ENCODE data around the gene ADAM15. TPM values are rescaled to one million over a fixed set of nuclear protein-coding genes. Genes with fewer than 3 reads are reported as not detected.

ADAM15 gene
- total RNA-seq, 1 donor from 2014 or later = 15.7 TPM

DNA sequence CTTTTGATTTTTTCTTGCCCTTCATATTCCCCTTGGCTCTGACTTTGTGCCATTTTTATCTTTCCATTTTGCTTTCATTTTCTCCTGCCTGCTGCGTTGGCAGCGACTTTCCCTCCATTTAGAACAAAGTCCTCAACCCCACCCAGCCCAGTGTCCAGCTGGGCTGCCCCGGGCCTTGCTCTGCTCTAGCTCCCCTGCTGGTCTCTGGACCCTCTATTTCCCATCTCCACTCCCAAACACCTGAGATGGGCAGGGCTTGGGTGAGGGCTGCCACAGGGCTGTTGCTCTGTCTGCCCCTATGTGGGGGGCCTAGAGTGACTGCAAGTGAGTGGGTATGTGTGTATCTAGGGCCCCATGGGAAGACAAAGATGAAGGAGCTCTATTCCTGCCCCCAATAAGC is 7.3 kb upstream of the ADAM15 start:
- no peak overlapping the region for H3K4me3 Mint-ChIP-seq
- no peak overlapping the region for H3K27ac Mint-ChIP-seq

GRCh38 chr1:155044365-155044764 is 6.8 kb upstream of the ADAM15 start:
- TF ChIP-seq EZH2phosphoT487 (IDR thresholded peaks at IDR 0.05) (no peak), EZH2 (IDR thresholded peaks at IDR 0.05) (no peak)
- TF ChIP-seq, protein P1, sequence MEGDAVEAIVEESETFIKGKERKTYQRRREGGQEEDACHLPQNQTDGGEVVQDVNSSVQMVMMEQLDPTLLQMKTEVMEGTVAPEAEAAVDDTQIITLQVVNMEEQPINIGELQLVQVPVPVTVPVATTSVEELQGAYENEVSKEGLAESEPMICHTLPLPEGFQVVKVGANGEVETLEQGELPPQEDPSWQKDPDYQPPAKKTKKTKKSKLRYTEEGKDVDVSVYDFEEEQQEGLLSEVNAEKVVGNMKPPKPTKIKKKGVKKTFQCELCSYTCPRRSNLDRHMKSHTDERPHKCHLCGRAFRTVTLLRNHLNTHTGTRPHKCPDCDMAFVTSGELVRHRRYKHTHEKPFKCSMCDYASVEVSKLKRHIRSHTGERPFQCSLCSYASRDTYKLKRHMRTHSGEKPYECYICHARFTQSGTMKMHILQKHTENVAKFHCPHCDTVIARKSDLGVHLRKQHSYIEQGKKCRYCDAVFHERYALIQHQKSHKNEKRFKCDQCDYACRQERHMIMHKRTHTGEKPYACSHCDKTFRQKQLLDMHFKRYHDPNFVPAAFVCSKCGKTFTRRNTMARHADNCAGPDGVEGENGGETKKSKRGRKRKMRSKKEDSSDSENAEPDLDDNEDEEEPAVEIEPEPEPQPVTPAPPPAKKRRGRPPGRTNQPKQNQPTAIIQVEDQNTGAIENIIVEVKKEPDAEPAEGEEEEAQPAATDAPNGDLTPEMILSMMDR (IDR thresholded peaks at IDR 0.05) = no peak
- Histone ChIP-seq H3K27me3 (no peaks in the 10 kb centered on the region), H2AFZ (replicated peaks) (no peak overlapping the region), H3K9me3 (ENCODE audit: low read depth) (no peaks in the 10 kb centered on the region), H3K4me1 (peaks cover 3% of the 10 kb centered on the region), H3K4me3 (no peak overlapping the region), H4K20me1 (ENCODE audit: low read depth) (no peaks in the 10 kb centered on the region), H3K27ac (no peak overlapping the region), H3K79me2 (ENCODE audit: low read depth) (no peaks in the 10 kb centered on the region), H3F3A (ENCODE audit: low read depth) (peaks cover 2% of the 10 kb centered on the region), H3K9ac (no peak overlapping the region), H3K4me2 (peak overlapping the region; percentile 25), H3K36me3 (no peaks in the 10 kb centered on the region)
- no peak for DNase-seq (ENCODE audit: low spot score)
- H3K36me3 Mint-ChIP-seq = no peaks in the 10 kb centered on the region
- peaks cover 7% of the 10 kb centered on the region for H3K27me3 Mint-ChIP-seq (ENCODE audit: insufficient read depth, low read depth)
- peak overlapping the region; percentile 92 for H3K27ac Mint-ChIP-seq
- H3K4me3 Mint-ChIP-seq = peak overlapping the region; percentile 56
- H3K4me1 Mint-ChIP-seq = peaks cover 40% of the 10 kb centered on the region
- H3K9me3 Mint-ChIP-seq = no peaks in the 10 kb centered on the region

More for the DNA sequence above, 7.3 kb upstream of the ADAM15 start:
- H3K4me1 Mint-ChIP-seq = peaks cover 35% of the 10 kb centered on the region
- Histone ChIP-seq H3K27ac (no peak overlapping the region), H3K4me3 (no peak overlapping the region), H3K27me3 (no peaks in the 10 kb centered on the region), H3K9me3 (ENCODE audit: low read depth) (no peaks in the 10 kb centered on the region), H3K4me2 (no peak overlapping the region), H3F3A (ENCODE audit: low read depth) (peaks cover 2% of the 10 kb centered on the region), H3K4me1 (peaks cover 3% of the 10 kb centered on the region), H3K36me3 (no peaks in the 10 kb centered on the region), H4K20me1 (ENCODE audit: low read depth) (no peaks in the 10 kb centered on the region), H2AFZ (replicated peaks) (no peak overlapping the region), H3K9ac (no peak overlapping the region), H3K79me2 (ENCODE audit: low read depth) (no peaks in the 10 kb centered on the region)
- DNase-seq (ENCODE audit: low spot score) = no peak
- no peaks in the 10 kb centered on the region for H3K36me3 Mint-ChIP-seq
- peaks cover 7% of the 10 kb centered on the region for H3K27me3 Mint-ChIP-seq (ENCODE audit: insufficient read depth, low read depth)
- H3K9me3 Mint-ChIP-seq = no peaks in the 10 kb centered on the region
- TF ChIP-seq EZH2phosphoT487 (IDR thresholded peaks at IDR 0.05) = no peak
- TF ChIP-seq, protein P1 (IDR thresholded peaks at IDR 0.05) = no peak
- TF ChIP-seq EZH2 (IDR thresholded peaks at IDR 0.05) = no peak

GRCh38 chr1:155044812-155045657 is 6.1 kb upstream of the ADAM15 start:
- Histone ChIP-seq H3K9ac (no peak overlapping the region), H3K9me3 (ENCODE audit: low read depth) (no peaks in the 10 kb centered on the region), H3K79me2 (ENCODE audit: low read depth) (no peaks in the 10 kb centered on the region), H2AFZ (replicated peaks) (no peak overlapping the region), H3K36me3 (no peaks in the 10 kb centered on the region), H3K27me3 (no peaks in the 10 kb centered on the region), H3K4me3 (no peak overlapping the region), H3K4me1 (peaks cover 6% of the 10 kb centered on the region), H3K27ac (no peak overlapping the region), H3K4me2 (peak overlapping the region; percentile 25), H4K20me1 (ENCODE audit: low read depth) (no peaks in the 10 kb centered on the region), H3F3A (ENCODE audit: low read depth) (peaks cover 8% of the 10 kb centered on the region)
- Mint-ChIP-seq H3K27ac (peak overlapping the region; percentile 92), H3K27me3 (ENCODE audit: insufficient read depth, low read depth) (peaks cover 7% of the 10 kb centered on the region), H3K4me1 (peaks cover 46% of the 10 kb centered on the region), H3K4me3 (peak overlapping the region; percentile 56), H3K36me3 (no peaks in the 10 kb centered on the region), H3K9me3 (no peaks in the 10 kb centered on the region)
- peak; percentile 89 for DNase-seq (ENCODE audit: low spot score)
- TF ChIP-seq EZH2phosphoT487 (IDR thresholded peaks at IDR 0.05) (no peak), EZH2 (IDR thresholded peaks at IDR 0.05) (no peak)
- TF ChIP-seq, protein P1 (IDR thresholded peaks at IDR 0.05) = peak; percentile 76

All from neural progenitor cell (in vitro differentiated cells).